Caco-2 (cell line): Measurements from ENCODE around the gene ACTN4. TPM values are rescaled to one million over a fixed set of nuclear protein-coding genes. Genes with fewer than 3 reads are reported as not detected.

Experiments used
- BruUV-seq: library from RNA; stranded (reverse); fragments of 400-500 nt; replicated peaks from 2 replicates; lab custom pipeline; 2021; lab: Mats Ljungman, UMichigan
- CTCF ChIA-PET: fragments of 300-600 bp; sonication (Branson Sonifier 250); formaldehyde crosslinking; loops from one replicate; lab custom pipeline; 2022; ENCODE audit warnings: antibody characterized with exemption; lab: Charles Lee
- POLR2A ChIA-PET: fragments of 300-600 bp; sonication (Branson Sonifier 250); formaldehyde crosslinking; loops from one replicate; lab custom pipeline; 2022; ENCODE audit warnings: antibody characterized with exemption; lab: Charles Lee
- DNase-seq, 2 experiments: peaks; one replicate each; pipeline versions ENCODE4 v3.0.0 to v3.0.0-alpha.2; 2020 to 2022
- H3K27me3 ChIP-seq: replicated peaks from 2 replicates; pipeline ENCODE4 v1.6.0; 2011; ENCODE audit warnings: low read length; ENCODE audit not compliant: control insufficient read depth, insufficient read depth
- H3K36me3 ChIP-seq: 2 replicates; pipeline ENCODE4 v1.5.1; 2011; ENCODE audit warnings: low read length; ENCODE audit not compliant: control insufficient read depth, insufficient read depth
- H3K4me1 ChIP-seq: fragments of 250-450 bp; sonication (Bioruptor Pico); 2 replicates; pipeline ENCODE4 v1.5.1; 2020; ENCODE audit warnings: mild to moderate bottlenecking
- H3K4me3 ChIP-seq: 2 replicates; pipeline ENCODE4 v1.5.1; 2011; ENCODE audit warnings: low read depth, mild to moderate bottlenecking, control low read depth, low read length
- H3K9me3 ChIP-seq: fragments of 250-450 bp; sonication (Bioruptor Pico); 2 replicates; pipeline ENCODE4 v1.5.1; 2020; ENCODE audit warnings: mild to moderate bottlenecking, moderate library complexity
- H3K27ac Mint-ChIP-seq: one replicate; pipeline ENCODE4 v1.8.0; 2022; ENCODE audit warnings: mixed read lengths; ENCODE audit not compliant: unreplicated experiment
- H3K27me3 Mint-ChIP-seq: one replicate; pipeline ENCODE4 v1.8.0; 2022; ENCODE audit warnings: mixed read lengths; ENCODE audit not compliant: insufficient read depth, unreplicated experiment
- H3K36me3 Mint-ChIP-seq: one replicate; pipeline ENCODE4 v1.8.0; 2022; ENCODE audit warnings: mild to moderate bottlenecking, mixed read lengths; ENCODE audit not compliant: insufficient read depth, unreplicated experiment
- H3K4me1 Mint-ChIP-seq: one replicate; pipeline ENCODE4 v1.8.0; 2022; ENCODE audit warnings: low read depth, mixed read lengths; ENCODE audit not compliant: unreplicated experiment
- H3K4me3 Mint-ChIP-seq: one replicate; pipeline ENCODE4 v1.8.0; 2022; ENCODE audit warnings: mild to moderate bottlenecking, moderate library complexity, mixed read lengths; ENCODE audit not compliant: unreplicated experiment
- H3K9me3 Mint-ChIP-seq: one replicate; pipeline ENCODE4 v1.8.0; 2022; ENCODE audit warnings: mixed read lengths; ENCODE audit not compliant: unreplicated experiment
- intact Hi-C: fragments of 100-400 bp; cut with micrococcal nuclease; formaldehyde crosslinking; loops from one replicate; pipeline ENCODE4 v1.10.0; 2022; ENCODE audit not compliant: unreplicated experiment
- total RNA-seq: library from RNA; stranded (reverse); gene quantifications from 2 replicates; pipeline ENCODE4 v1.2.3, GENCODE V29; 2022
- TF ChIP-seq, protein P1 (sequence below), 2 experiments: fragments of 200-600 bp in 1 of 2; IDR thresholded peaks; 1 replicate in 1 of 2; 2 replicates in 1 of 2; pipeline versions ENCODE4 v1.5.1 to v1.8.0; 2011 to 2022; ENCODE audit warnings: antibody characterized with exemption in 1 of 2, control low read depth in 1 of 2, inconsistent platforms in 1 of 2, low read depth in 1 of 2, low read length in 1 of 2, mild to moderate bottlenecking in 1 of 2, moderate library complexity in 1 of 2; ENCODE audit not compliant: insufficient read depth in 1 of 2, severe bottlenecking in 1 of 2, unreplicated experiment in 1 of 2

ACTN4 gene
- total RNA-seq, 1 experiment from 2014 or later: 605 TPM

DNA sequence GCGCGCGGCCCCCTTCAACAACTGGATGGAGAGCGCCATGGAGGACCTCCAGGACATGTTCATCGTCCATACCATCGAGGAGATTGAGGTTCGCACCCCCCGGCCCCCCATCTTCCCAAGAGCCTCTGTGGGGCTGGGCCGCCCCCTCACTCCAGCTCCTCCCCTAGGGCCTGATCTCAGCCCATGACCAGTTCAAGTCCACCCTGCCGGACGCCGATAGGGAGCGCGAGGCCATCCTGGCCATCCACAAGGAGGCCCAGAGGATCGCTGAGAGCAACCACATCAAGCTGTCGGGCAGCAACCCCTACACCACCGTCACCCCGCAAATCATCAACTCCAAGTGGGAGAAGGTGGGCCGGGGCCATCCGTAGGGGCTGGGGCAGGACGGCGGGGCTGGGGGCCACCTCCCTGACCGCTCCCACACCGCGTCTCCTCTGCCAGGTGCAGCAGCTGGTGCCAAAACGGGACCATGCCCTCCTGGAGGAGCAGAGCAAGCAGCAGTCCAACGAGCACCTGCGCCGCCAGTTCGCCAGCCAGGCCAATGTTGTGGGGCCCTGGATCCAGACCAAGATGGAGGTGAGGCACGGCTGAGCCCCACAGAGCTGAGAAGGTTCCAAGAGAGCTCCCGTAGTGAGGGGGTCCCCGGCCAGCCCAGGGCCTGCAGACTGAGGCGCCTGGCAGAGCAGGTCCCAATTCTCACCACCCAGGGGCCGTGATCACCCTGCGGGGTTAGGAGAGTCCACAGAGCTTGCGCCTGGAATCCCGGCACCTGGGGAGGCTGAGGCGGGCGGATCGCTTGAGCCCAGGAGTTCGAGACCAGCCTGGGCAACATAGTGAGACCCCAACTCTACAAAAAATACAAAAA, 76.8 kb downstream of the ACTN4 start:
- Mint-ChIP-seq H3K4me1 (peaks cover 10% of the 10 kb centered on the region), H3K4me3 (no peak overlapping the region), H3K36me3 (peaks cover 100% of the 10 kb centered on the region), H3K27ac (no peak overlapping the region), H3K27me3 (no peaks in the 10 kb centered on the region), H3K9me3 (no peaks in the 10 kb centered on the region)
- Histone ChIP-seq H3K36me3 (peaks cover 12% of the 10 kb centered on the region), H3K9me3 (no peaks in the 10 kb centered on the region), H3K27me3 (no peaks in the 10 kb centered on the region), H3K4me1 (peaks cover 29% of the 10 kb centered on the region), H3K4me3 (no peak overlapping the region)
- TF ChIP-seq, protein P1, sequence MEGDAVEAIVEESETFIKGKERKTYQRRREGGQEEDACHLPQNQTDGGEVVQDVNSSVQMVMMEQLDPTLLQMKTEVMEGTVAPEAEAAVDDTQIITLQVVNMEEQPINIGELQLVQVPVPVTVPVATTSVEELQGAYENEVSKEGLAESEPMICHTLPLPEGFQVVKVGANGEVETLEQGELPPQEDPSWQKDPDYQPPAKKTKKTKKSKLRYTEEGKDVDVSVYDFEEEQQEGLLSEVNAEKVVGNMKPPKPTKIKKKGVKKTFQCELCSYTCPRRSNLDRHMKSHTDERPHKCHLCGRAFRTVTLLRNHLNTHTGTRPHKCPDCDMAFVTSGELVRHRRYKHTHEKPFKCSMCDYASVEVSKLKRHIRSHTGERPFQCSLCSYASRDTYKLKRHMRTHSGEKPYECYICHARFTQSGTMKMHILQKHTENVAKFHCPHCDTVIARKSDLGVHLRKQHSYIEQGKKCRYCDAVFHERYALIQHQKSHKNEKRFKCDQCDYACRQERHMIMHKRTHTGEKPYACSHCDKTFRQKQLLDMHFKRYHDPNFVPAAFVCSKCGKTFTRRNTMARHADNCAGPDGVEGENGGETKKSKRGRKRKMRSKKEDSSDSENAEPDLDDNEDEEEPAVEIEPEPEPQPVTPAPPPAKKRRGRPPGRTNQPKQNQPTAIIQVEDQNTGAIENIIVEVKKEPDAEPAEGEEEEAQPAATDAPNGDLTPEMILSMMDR (IDR thresholded peaks at IDR 0.05; ENCODE audit: insufficient read depth in 1 of 2, low read depth in 1 of 2, low read length in 1 of 2, severe bottlenecking in 1 of 2, unreplicated experiment in 1 of 2): no peak
- no peak for DNase-seq
- CTCF ChIA-PET: interaction anchor here (1.0 to 1.4 kb wide), 2 partner anchors 90 to 322 kb away, joined by 3 to 5 read pairs; partner anchors contain the start of gene FAM98C
- TSS peak; percentile 75 for BruUV-seq
- POLR2A ChIA-PET: no interaction called here
- intact Hi-C loops: no loop called here

DNA sequence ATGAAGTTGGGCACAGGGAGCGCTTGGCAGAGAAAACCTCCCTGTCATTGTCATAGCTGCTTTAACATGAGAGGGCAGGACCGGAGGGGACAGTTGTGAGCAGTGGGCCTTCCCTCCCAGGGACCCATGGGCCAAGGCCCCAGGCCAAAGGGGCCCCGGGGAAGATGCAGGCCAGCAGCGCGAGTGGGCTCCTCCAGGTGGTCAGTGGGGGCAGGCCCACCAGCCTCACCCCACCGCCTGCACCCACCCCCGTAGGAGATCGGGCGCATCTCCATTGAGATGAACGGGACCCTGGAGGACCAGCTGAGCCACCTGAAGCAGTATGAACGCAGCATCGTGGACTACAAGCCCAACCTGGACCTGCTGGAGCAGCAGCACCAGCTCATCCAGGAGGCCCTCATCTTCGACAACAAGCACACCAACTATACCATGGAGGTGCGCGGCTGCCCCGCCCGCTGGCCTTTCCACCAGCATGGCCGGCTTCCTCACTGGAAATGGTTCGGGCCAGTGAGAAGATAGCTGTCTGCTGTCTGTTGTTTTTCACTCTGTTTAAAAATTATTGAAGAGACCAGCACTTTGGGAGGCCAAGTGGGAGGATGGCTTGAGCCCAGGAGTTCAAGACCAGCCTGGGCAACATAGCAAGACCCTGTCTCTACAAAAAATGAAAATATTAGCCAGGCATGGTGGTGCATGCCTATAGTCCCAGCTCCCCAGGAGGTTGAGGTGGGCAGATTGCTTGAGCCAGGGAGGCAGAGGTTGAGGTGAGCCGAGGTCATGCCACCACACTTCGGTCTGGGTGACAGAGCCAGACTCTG, 78.2 kb downstream of the ACTN4 start:
- no peak for DNase-seq
- Mint-ChIP-seq H3K4me3 (no peak overlapping the region), H3K4me1 (peaks cover 17% of the 10 kb centered on the region), H3K36me3 (peaks cover 100% of the 10 kb centered on the region), H3K27ac (no peak overlapping the region), H3K27me3 (no peaks in the 10 kb centered on the region), H3K9me3 (no peaks in the 10 kb centered on the region)
- Histone ChIP-seq H3K36me3 (peaks cover 13% of the 10 kb centered on the region), H3K4me1 (peaks cover 17% of the 10 kb centered on the region), H3K4me3 (no peak overlapping the region), H3K27me3 (no peaks in the 10 kb centered on the region), H3K9me3 (no peaks in the 10 kb centered on the region)
- intact Hi-C loops: no loop called here
- POLR2A ChIA-PET: interaction anchor here (0.7 kb wide), 1 partner anchor 91 kb away, joined by 11 read pairs; no protein-coding TSS in a partner anchor
- TF ChIP-seq, protein P1 (IDR thresholded peaks at IDR 0.05; ENCODE audit: insufficient read depth in 1 of 2, low read depth in 1 of 2, low read length in 1 of 2, severe bottlenecking in 1 of 2, unreplicated experiment in 1 of 2): no peak
- no TSS peak for BruUV-seq
- CTCF ChIA-PET: interaction anchor here (0.7 to 1.4 kb wide), 2 partner anchors 86 to 323 kb away, joined by 3 to 5 read pairs; partner anchors contain the start of gene FAM98C

DNA sequence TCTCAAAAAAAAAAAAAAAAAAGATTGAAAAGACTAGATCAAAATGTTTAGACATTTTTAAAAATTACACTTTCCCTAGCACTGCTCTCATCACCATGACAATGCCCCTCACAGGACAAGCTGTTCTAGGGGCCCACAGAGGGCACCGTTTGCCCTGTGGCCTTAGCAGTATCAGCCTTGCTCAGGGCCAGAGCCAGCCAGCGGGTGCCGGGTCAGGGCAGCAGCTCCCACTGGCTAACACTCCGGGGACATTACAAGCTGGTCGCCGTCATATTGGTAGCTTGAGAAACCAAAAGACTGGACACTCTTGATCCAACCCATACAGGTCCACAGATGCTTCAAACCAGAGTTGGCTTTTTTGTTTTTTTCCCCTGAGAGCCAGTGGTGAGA, 78.8 kb downstream of the ACTN4 start:
- no peak overlapping the region for H3K4me3 Mint-ChIP-seq
- Histone ChIP-seq H3K4me3 (no peak overlapping the region), H3K9me3 (no peaks in the 10 kb centered on the region), H3K36me3 (peaks cover 13% of the 10 kb centered on the region), H3K4me1 (peaks cover 12% of the 10 kb centered on the region), H3K27me3 (no peaks in the 10 kb centered on the region)
- H3K27ac Mint-ChIP-seq: no peak overlapping the region
- H3K4me1 Mint-ChIP-seq: peaks cover 17% of the 10 kb centered on the region
- no peaks in the 10 kb centered on the region for H3K9me3 Mint-ChIP-seq
- no peaks in the 10 kb centered on the region for H3K27me3 Mint-ChIP-seq
- TF ChIP-seq, protein P1 (IDR thresholded peaks at IDR 0.05; ENCODE audit: insufficient read depth in 1 of 2, low read depth in 1 of 2, low read length in 1 of 2, severe bottlenecking in 1 of 2, unreplicated experiment in 1 of 2): no peak
- DNase-seq: no peak
- BruUV-seq: no TSS peak
- CTCF ChIA-PET: interaction anchor here (0.7 kb wide), 1 partner anchor 87 kb away, joined by 3 read pairs; no protein-coding TSS in a partner anchor
- peaks cover 100% of the 10 kb centered on the region for H3K36me3 Mint-ChIP-seq
- intact Hi-C loops: no loop called here
- POLR2A ChIA-PET: interaction anchor here (0.7 kb wide), 1 partner anchor 92 kb away, joined by 11 read pairs; no protein-coding TSS in a partner anchor
